Ovary (tissue), 9 donors: Measurements from ENCODE around the gene ETNPPL. TPM values are rescaled to one million over a fixed set of nuclear protein-coding genes. Genes with fewer than 3 reads are reported as not detected.

ENCODE experiments used
- DNase-seq, 5 donors: peaks; one replicate each; pipeline ENCODE4 v3.0.0-alpha.2; 2019 to 2020
- H3K27ac ChIP-seq, 2 donors: fragments of 200-600 bp; one replicate each; pipeline versions ENCODE4 v1.5.1 to v1.8.0; 2019 to 2022
- H3K27me3 ChIP-seq: fragments of 200-600 bp; one replicate; pipeline ENCODE4 v1.8.0; 2022
- H3K36me3 ChIP-seq: fragments of 200-600 bp; sonication (generic); one replicate; pipeline ENCODE4 v1.5.1; 2019
- H3K4me1 ChIP-seq: one replicate; pipeline ENCODE4 v1.8.1; 2013; ENCODE audit warnings: mild to moderate bottlenecking, moderate library complexity; ENCODE audit not compliant: insufficient read depth
- H3K4me3 ChIP-seq: fragments of 200-600 bp; sonication (generic); one replicate; pipeline ENCODE4 v1.5.1; 2017
- H3K9me3 ChIP-seq, 2 donors: fragments of 200-600 bp in 1 of 2; sonication (generic) in 1 of 2; one replicate each; pipeline versions ENCODE4 v1.5.1 to v1.8.1; 2013 to 2019; ENCODE audit warnings: mild to moderate bottlenecking in 1 of 2, moderate library complexity in 1 of 2
- CTCF ChIP-seq, 3 donors: fragments of 450-650 bp in 2 of 3; fragments of 200-600 bp in 1 of 3; IDR thresholded peaks; one replicate each; pipeline versions ENCODE4 v1.5.1 to v1.8.0; 2016 to 2022; ENCODE audit warnings: antibody characterized with exemption in 3 of 3, mild to moderate bottlenecking in 1 of 3
- EP300 ChIP-seq: sonication (generic); formaldehyde crosslinking; IDR thresholded peaks from one replicate; pipeline ENCODE4 v1.6.1; 2017; ENCODE audit warnings: antibody characterized with exemption
- POLR2A ChIP-seq: fragments of 450-650 bp; IDR thresholded peaks from one replicate; pipeline ENCODE4 v1.6.1; 2017; ENCODE audit warnings: antibody characterized with exemption, mild to moderate bottlenecking, moderate library complexity
- WGBS, 3 donors: extraction: QIAGEN DNeasy Blood & Tissue Kit in 1 of 3; methylation state at CpG; one replicate each; pipeline versions ENCODE4 v1.1.5 to v1.1.7; 2013 to 2017; 5-methylcytosine and 5-hydroxymethylcytosine counted together
- intact Hi-C, 4 donors: fragments of 100-400 bp; cut with DNase I; formaldehyde crosslinking; loops; one replicate each; pipeline versions ENCODE4 v1.11.0 to v1.15.1; 2022 to 2023
- polyA plus RNA-seq, 2 donors: library from polyadenylated mRNA; stranded (reverse); fragments of 200-250 nt in 1 of 2; fragments of 350-450 nt in 1 of 2; fragmentation: Illumina TruSeq in 1 of 2; extraction: RNeasy Lipid Tissue Mini Kit (QIAGEN cat#74804) in 1 of 2; gene quantifications; one replicate each; pipeline ENCODE4 v1.2.3, GENCODE V29; 2013 to 2014
- total RNA-seq, 7 donors: library from RNA; depleted of rRNA in 2 of 7; stranded (reverse); fragments of >200 nt in 2 of 7; fragmentation: NEBNext Ultra II Directional in 3 of 7; extraction: Animal tissue kit (Norgen Biotek cat#: 25700) in 3 of 7; gene quantifications; one replicate each; pipeline versions ENCODE4 v1.1.0 to v1.2.4, GENCODE V29; 2016 to 2023
- donor health status: DM: no; HTN: no; CAD: no; lungs with moderate emphysema.
- donor health status: DM: no; HTN: no; CAD: no.
- donor health status: Bipolar disorder and iron deficiency.
- donor health status: DM: yes; HTN: yes; CAD: no.
- donor health status: DM: no; HTN: no; CAD: no.
- donor health status: DM: yes; HTN: yes; CAD: no.

ETNPPL gene
- total and polyA plus RNA-seq, 9 donors, result 0.05 to 2.3 (median 0.31) TPM; not detected in 3

GRCh38 chr4:108731006-108731405, 31.8 kb downstream of the ETNPPL start:
- Histone ChIP-seq H3K36me3 (no peaks in the 10 kb centered on the region), H3K27ac (no peak overlapping the region), H3K27me3 (no peaks in the 10 kb centered on the region), H3K9me3 (no peaks in the 10 kb centered on the region), H3K4me3 (no peak overlapping the region), H3K4me1 (no peaks in the 10 kb centered on the region)
- no peak for DNase-seq
- no peak for TF ChIP-seq POLR2A
- no peak for TF ChIP-seq CTCF (IDR thresholded peaks at IDR 0.05)
- TF ChIP-seq EP300, result no peak
- 40 to 52% (median 47%) methylated on average over 3 of the region's 3 CpGs for WGBS, 3 donors
- intact Hi-C loops, result no loop called here

GRCh38 chr4:108730579-108730978, 32.3 kb downstream of the ETNPPL start:
- whole genome bisulfite sequencing, 3 donors, result 76 to 90% (median 78%) methylated on average over 1 of the region's 1 CpG
- intact Hi-C loops, result no loop called here

GRCh38 chr4:108729731-108730130, 33.1 kb downstream of the ETNPPL start:
- Histone ChIP-seq H3K9me3 (no peaks in the 10 kb centered on the region), H3K36me3 (no peaks in the 10 kb centered on the region), H3K4me3 (no peak overlapping the region), H3K4me1 (no peaks in the 10 kb centered on the region), H3K27ac (no peak overlapping the region), H3K27me3 (no peaks in the 10 kb centered on the region)
- WGBS, 3 donors, result 85 to 88% (median 86%) methylated on average over 1 of the region's 1 CpG
- DNase-seq, result no peak
- intact Hi-C loops, result no loop called here
- no peak for TF ChIP-seq CTCF (IDR thresholded peaks at IDR 0.05)
- no peak for TF ChIP-seq EP300
- TF ChIP-seq POLR2A, result no peak

More at GRCh38 chr4:108730579-108730978, 32.3 kb downstream of the ETNPPL start:
- H3K4me1 ChIP-seq, result no peaks in the 10 kb centered on the region
- H3K27me3 ChIP-seq, result no peaks in the 10 kb centered on the region
- H3K9me3 ChIP-seq, result no peaks in the 10 kb centered on the region
- no peak overlapping the region for H3K27ac ChIP-seq
- H3K36me3 ChIP-seq, result no peaks in the 10 kb centered on the region
- H3K4me3 ChIP-seq, result no peak overlapping the region
- DNase-seq, result no peak
- TF ChIP-seq CTCF (IDR thresholded peaks at IDR 0.05), result no peak
- TF ChIP-seq EP300, result no peak
- TF ChIP-seq POLR2A, result no peak

- H3K27ac ChIP-seq, result no peak overlapping the region
- 35 to 51% (median 35%) methylated on average over 1 of the region's 1 CpG for WGBS, 3 donors
- no peaks in the 10 kb centered on the region for H3K27me3 ChIP-seq
- no peaks in the 10 kb centered on the region for H3K9me3 ChIP-seq
- no peaks in the 10 kb centered on the region for H3K36me3 ChIP-seq
- intact Hi-C loops, result no loop called here
- no peak for DNase-seq
- no peak overlapping the region for H3K4me3 ChIP-seq
- TF ChIP-seq POLR2A, result no peak
- TF ChIP-seq CTCF (IDR thresholded peaks at IDR 0.05), result no peak
- TF ChIP-seq EP300, result no peak
- H3K4me1 ChIP-seq, result no peaks in the 10 kb centered on the region
Observed at GRCh38 chr4:108725457-108725856, 37.4 kb downstream of the ETNPPL start.
